ENCODE measurements around the gene APOOL. TPM values are rescaled to one million over a fixed set of nuclear protein-coding genes. Genes with fewer than 3 reads are reported as not detected.

The APOOL gene
- total and polyA plus RNA-seq, 9 of the 15 experiments (the other 6 are each of a cell fraction or from before 2014, with no cell fraction given): 4.6 to 20.5 (median 10.2) TPM

DNA sequence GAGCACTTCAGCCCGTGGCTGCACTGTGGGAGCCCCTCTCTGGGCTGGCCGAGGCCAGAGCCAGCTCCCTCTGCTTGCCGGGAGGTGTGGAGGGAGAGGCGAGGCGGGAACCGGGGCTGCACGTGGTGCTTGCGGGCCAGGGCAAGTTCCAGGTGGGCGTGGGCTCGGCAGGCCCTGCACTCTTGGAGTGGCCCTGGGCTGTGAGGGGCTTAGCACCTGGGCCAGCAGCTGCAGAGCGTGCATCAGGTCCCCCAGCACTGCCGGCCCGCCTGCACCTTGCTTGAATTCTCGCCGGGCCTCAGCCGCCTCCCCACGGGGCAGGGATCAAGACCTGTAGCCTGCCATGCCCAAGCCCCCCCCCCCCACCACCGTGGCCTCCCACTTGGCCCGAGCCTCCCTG is 28.9 kb upstream of the APOOL start:
- BruUV-seq (replicated peaks): no TSS peak
- H3K36me3 ChIP-seq (ENCODE audit: control insufficient read depth, insufficient read depth, low read length): no peaks in the 10 kb centered on the region
- H3K27ac ChIP-seq (ENCODE audit: extremely low read depth, low read depth, low read length): no peak overlapping the region
- H3K4me3 ChIP-seq: no peak overlapping the region
- 8% methylated on average over 2 of the region's 19 CpGs for WGBS (ENCODE audit: insufficient coverage, low coverage, missing lambda C conversion rate)
- intact Hi-C loops (cut with micrococcal nuclease) (no loop called here), in situ Hi-C loops (cut with MboI) (no loop called here)
- H2AFZ ChIP-seq (ENCODE audit: low read depth, low read length): no peak overlapping the region
- H3K9ac ChIP-seq (ENCODE audit: insufficient read depth in 1 of 2, low read depth in 2 of 2, low read length in 2 of 2): no peak overlapping the region
- H3K4me2 ChIP-seq (ENCODE audit: insufficient read depth, low read length): no peak overlapping the region
- H3K9me1 ChIP-seq (ENCODE audit: control insufficient read depth, insufficient read depth, low read length): no peaks in the 10 kb centered on the region
- ATAC-seq (no peak), FAIRE-seq (no peak), DNase-seq (ENCODE audit: extremely low read depth in 1 of 4, low spot score in 3 of 4) (no peak)
- no peaks in the 10 kb centered on the region for H3K4me1 ChIP-seq (replicated peaks in 1 of 2; ENCODE audit: control insufficient read depth in 2 of 2, insufficient read depth in 2 of 2, low read length in 2 of 2)
- H4K20me1 ChIP-seq (replicated peaks; ENCODE audit: control insufficient read depth, insufficient read depth, low read length): no peaks in the 10 kb centered on the region
- H3K79me2 ChIP-seq (ENCODE audit: control insufficient read depth, insufficient read depth, low read length): no peaks in the 10 kb centered on the region
- TF ChIP-seq ZNF121 (CRISPR knock-in tag; conservative IDR thresholded peaks at IDR 0.05) (no peak), PHF21A (IDR thresholded peaks at IDR 0.05; ENCODE audit: borderline replicate concordance, low read depth) (no peak), STAT5B (CRISPR knock-in tag; IDR thresholded peaks at IDR 0.05) (no peak), ZNF274 (IDR thresholded peaks at IDR 0.05; ENCODE audit: borderline replicate concordance, low read depth, low read length) (no peak), ZNF316 (IDR thresholded peaks at IDR 0.05) (no peak), RBFOX2 (IDR thresholded peaks at IDR 0.05; ENCODE audit: low read depth, low read length) (no peak), SIN3B (IDR thresholded peaks at IDR 0.05; ENCODE audit: low read depth) (no peak), KAT7 (CRISPR knock-in tag; IDR thresholded peaks at IDR 0.05; ENCODE audit: borderline replicate concordance) (no peak), RAD21 (CRISPR knock-in tag; conservative IDR thresholded peaks at IDR 0.05 in 1 of 2, IDR thresholded peaks at IDR 0.05 in 1 of 2) (no peak), MEF2A (IDR thresholded peaks at IDR 0.05; ENCODE audit: control insufficient read depth, low read depth, low read length) (no peak), HDGF (IDR thresholded peaks at IDR 0.05) (no peak), PYGO2 (tag; IDR thresholded peaks at IDR 0.05) (no peak), ZFP30 (CRISPR knock-in tag; IDR thresholded peaks at IDR 0.05; ENCODE audit: borderline replicate concordance) (no peak), ZBTB1 (CRISPR knock-in tag; IDR thresholded peaks at IDR 0.05; ENCODE audit: borderline replicate concordance, low read depth) (no peak)
- TF ChIP-seq, protein P1, sequence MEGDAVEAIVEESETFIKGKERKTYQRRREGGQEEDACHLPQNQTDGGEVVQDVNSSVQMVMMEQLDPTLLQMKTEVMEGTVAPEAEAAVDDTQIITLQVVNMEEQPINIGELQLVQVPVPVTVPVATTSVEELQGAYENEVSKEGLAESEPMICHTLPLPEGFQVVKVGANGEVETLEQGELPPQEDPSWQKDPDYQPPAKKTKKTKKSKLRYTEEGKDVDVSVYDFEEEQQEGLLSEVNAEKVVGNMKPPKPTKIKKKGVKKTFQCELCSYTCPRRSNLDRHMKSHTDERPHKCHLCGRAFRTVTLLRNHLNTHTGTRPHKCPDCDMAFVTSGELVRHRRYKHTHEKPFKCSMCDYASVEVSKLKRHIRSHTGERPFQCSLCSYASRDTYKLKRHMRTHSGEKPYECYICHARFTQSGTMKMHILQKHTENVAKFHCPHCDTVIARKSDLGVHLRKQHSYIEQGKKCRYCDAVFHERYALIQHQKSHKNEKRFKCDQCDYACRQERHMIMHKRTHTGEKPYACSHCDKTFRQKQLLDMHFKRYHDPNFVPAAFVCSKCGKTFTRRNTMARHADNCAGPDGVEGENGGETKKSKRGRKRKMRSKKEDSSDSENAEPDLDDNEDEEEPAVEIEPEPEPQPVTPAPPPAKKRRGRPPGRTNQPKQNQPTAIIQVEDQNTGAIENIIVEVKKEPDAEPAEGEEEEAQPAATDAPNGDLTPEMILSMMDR (IDR thresholded peaks at IDR 0.05 in 2 of 3, conservative IDR thresholded peaks at IDR 0.05 in 1 of 3; ENCODE audit: insufficient read depth in 2 of 3, low read depth in 1 of 3, low read length in 3 of 3): no peak
- TF ChIP-seq, protein P2, sequence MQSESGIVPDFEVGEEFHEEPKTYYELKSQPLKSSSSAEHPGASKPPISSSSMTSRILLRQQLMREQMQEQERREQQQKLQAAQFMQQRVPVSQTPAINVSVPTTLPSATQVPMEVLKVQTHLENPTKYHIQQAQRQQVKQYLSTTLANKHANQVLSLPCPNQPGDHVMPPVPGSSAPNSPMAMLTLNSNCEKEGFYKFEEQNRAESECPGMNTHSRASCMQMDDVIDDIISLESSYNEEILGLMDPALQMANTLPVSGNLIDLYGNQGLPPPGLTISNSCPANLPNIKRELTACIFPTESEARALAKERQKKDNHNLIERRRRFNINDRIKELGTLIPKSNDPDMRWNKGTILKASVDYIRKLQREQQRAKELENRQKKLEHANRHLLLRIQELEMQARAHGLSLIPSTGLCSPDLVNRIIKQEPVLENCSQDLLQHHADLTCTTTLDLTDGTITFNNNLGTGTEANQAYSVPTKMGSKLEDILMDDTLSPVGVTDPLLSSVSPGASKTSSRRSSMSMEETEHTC (IDR thresholded peaks at IDR 0.05): no peak
- TF ChIP-seq, protein P3, sequence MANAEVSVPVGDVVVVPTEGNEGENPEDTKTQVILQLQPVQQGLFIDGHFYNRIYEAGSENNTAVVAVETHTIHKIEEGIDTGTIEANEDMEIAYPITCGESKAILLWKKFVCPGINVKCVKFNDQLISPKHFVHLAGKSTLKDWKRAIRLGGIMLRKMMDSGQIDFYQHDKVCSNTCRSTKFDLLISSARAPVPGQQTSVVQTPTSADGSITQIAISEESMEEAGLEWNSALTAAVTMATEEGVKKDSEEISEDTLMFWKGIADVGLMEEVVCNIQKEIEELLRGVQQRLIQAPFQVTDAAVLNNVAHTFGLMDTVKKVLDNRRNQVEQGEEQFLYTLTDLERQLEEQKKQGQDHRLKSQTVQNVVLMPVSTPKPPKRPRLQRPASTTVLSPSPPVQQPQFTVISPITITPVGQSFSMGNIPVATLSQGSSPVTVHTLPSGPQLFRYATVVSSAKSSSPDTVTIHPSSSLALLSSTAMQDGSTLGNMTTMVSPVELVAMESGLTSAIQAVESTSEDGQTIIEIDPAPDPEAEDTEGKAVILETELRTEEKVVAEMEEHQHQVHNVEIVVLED (CRISPR knock-in tag; IDR thresholded peaks at IDR 0.05): no peak
- TF ChIP-seq, protein P4, sequence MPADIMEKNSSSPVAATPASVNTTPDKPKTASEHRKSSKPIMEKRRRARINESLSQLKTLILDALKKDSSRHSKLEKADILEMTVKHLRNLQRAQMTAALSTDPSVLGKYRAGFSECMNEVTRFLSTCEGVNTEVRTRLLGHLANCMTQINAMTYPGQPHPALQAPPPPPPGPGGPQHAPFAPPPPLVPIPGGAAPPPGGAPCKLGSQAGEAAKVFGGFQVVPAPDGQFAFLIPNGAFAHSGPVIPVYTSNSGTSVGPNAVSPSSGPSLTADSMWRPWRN (IDR thresholded peaks at IDR 0.05; ENCODE audit: low read depth): no peak
- H3K9me3 ChIP-seq (replicated peaks; ENCODE audit: control insufficient read depth, insufficient read depth, low read depth, low read length): no peaks in the 10 kb centered on the region
- ChIA-PET CTCF (ENCODE audit: low intra/inter-chr PET ratio) (no interaction called here), POLR2A (no interaction called here)
- no peaks in the 10 kb centered on the region for H3K27me3 ChIP-seq (ENCODE audit: control insufficient read depth in 2 of 2, insufficient read depth in 2 of 2, low read length in 2 of 2)
